ENCODE results near the gene MAP2K5. TPM values are rescaled to one million over a fixed set of nuclear protein-coding genes. Genes with fewer than 3 reads are reported as not detected.

Gene MAP2K5
- total RNA-seq, 1 experiment from 2014 or later: 22.2 TPM

DNA sequence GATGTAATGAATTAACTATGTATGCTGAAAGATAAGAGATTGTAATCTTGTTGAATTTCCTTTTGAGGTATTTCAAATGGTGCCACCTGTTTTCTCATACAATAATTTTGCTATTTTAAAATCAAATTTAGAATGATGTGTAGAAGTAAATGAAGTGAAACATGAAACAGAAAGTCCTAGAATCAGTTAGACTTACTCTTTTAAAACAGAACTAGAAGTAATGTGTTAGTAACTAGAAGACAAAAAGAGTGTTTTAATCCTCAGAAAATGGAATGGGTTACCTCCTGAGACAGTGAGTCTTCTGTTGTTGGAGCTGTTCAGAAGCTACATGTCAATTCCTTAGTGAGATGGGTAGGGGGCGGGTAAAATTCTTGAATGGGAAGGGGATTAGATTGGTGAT lies 8.1 kb upstream of the MAP2K5 start:
- Mint-ChIP-seq H3K4me3 (ENCODE audit: low read depth, unreplicated experiment) (no peak overlapping the region), H3K9me3 (ENCODE audit: low read depth, unreplicated experiment) (no peaks in the 10 kb centered on the region), H3K27ac (ENCODE audit: unreplicated experiment) (no peak overlapping the region), H3K36me3 (ENCODE audit: insufficient read depth, unreplicated experiment) (no peaks in the 10 kb centered on the region), H3K4me1 (ENCODE audit: low read depth, unreplicated experiment) (no peaks in the 10 kb centered on the region), H3K27me3 (ENCODE audit: unreplicated experiment) (no peaks in the 10 kb centered on the region)
- TF ChIP-seq, protein P1, sequence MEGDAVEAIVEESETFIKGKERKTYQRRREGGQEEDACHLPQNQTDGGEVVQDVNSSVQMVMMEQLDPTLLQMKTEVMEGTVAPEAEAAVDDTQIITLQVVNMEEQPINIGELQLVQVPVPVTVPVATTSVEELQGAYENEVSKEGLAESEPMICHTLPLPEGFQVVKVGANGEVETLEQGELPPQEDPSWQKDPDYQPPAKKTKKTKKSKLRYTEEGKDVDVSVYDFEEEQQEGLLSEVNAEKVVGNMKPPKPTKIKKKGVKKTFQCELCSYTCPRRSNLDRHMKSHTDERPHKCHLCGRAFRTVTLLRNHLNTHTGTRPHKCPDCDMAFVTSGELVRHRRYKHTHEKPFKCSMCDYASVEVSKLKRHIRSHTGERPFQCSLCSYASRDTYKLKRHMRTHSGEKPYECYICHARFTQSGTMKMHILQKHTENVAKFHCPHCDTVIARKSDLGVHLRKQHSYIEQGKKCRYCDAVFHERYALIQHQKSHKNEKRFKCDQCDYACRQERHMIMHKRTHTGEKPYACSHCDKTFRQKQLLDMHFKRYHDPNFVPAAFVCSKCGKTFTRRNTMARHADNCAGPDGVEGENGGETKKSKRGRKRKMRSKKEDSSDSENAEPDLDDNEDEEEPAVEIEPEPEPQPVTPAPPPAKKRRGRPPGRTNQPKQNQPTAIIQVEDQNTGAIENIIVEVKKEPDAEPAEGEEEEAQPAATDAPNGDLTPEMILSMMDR (IDR thresholded peaks at IDR 0.05; ENCODE audit: unreplicated experiment): no peak
- intact Hi-C loops (cut with micrococcal nuclease; ENCODE audit: unreplicated experiment): no loop called here
- CTCF ChIA-PET: interaction anchor here (0.5 kb wide), 1 partner anchor 62 kb away, joined by 3 read pairs; no protein-coding TSS in a partner anchor
- DNase-seq: no peak
- BruUV-seq (replicated peaks): no TSS peak

DNA sequence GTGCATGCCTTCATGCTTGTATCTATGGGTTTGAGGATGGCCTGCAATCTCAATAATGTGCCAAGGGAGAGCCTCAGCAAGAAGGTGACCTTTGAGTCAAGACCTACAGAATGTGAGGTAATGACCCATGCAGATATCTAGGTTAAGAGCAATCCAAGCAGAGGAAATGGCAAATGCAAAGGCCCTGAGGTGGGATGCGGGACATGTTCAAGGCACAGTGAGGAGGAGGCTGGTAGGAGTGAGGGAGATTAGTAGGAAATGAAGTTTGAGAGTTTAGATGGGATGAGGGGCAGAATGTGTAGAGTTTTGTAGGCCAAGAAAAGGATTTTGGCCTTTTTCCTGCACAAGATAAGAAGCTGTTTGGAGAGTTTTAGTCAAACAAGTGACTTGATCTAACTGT lies 4.7 kb upstream of the MAP2K5 start:
- no peak overlapping the region for H3K4me3 Mint-ChIP-seq (ENCODE audit: low read depth, unreplicated experiment)
- intact Hi-C loops (cut with micrococcal nuclease; ENCODE audit: unreplicated experiment): loop anchor here (2.0 kb wide), 1 partner anchor 15 kb away; no protein-coding TSS in a partner anchor
- BruUV-seq (replicated peaks): no TSS peak

DNA sequence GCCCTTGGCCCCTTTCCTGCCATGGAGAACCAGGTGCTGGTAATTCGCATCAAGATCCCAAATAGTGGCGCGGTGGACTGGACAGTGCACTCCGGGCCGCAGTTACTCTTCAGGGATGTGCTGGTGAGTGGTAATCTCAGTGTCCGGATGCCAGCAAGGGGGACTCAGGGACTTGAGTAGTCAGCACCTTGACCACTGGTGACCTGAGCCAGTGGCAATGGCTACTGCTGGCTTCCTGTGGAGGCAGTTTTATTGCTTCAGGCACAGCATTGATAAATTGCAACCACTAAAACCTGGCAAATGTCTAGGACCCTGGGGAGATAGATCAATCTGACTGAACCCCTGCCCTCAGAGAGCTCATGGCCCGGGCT lies 830 bp downstream of the MAP2K5 start:
- Mint-ChIP-seq H3K4me3 (ENCODE audit: low read depth, unreplicated experiment) (peak overlapping the region; percentile 99), H3K27me3 (ENCODE audit: unreplicated experiment) (no peaks in the 10 kb centered on the region), H3K4me1 (ENCODE audit: low read depth, unreplicated experiment) (peaks cover 13% of the 10 kb centered on the region), H3K36me3 (ENCODE audit: insufficient read depth, unreplicated experiment) (peaks cover 26% of the 10 kb centered on the region), H3K9me3 (ENCODE audit: low read depth, unreplicated experiment) (no peaks in the 10 kb centered on the region), H3K27ac (ENCODE audit: unreplicated experiment) (peak overlapping the region; percentile 88)
- CTCF ChIA-PET: no interaction called here
- TF ChIP-seq, protein P1 (IDR thresholded peaks at IDR 0.05; ENCODE audit: unreplicated experiment): no peak
- DNase-seq: no peak
- no TSS peak for BruUV-seq (replicated peaks)
- intact Hi-C loops (cut with micrococcal nuclease; ENCODE audit: unreplicated experiment): no loop called here

More for the DNA sequence above, 4.7 kb upstream of the MAP2K5 start:
- TF ChIP-seq, protein P1 (IDR thresholded peaks at IDR 0.05; ENCODE audit: unreplicated experiment): no peak
- Mint-ChIP-seq H3K27ac (ENCODE audit: unreplicated experiment) (no peak overlapping the region), H3K4me1 (ENCODE audit: low read depth, unreplicated experiment) (no peaks in the 10 kb centered on the region), H3K27me3 (ENCODE audit: unreplicated experiment) (no peaks in the 10 kb centered on the region), H3K9me3 (ENCODE audit: low read depth, unreplicated experiment) (no peaks in the 10 kb centered on the region), H3K36me3 (ENCODE audit: insufficient read depth, unreplicated experiment) (peaks cover 16% of the 10 kb centered on the region)
- CTCF ChIA-PET: no interaction called here
- DNase-seq: no peak

DNA sequence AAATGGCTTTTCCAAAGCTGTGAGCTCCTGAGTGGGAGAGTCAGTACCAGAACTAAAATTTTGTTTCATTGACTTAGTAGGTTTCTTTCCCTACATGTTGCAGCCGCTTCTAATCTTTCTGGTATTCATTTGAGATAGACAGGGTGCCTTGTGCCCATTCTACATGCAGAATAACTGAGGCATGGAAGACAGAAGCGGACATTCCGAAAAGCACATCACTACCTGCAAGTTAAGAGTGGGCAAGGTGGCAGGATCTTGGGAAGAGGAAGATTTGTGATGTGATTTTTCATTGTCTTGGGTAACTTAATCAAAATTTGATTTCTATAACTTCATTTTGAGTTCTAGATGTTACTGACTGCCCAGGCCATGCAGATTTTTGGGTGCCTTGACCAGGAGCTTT lies 2.0 kb downstream of the MAP2K5 start:
- no peak overlapping the region for H3K4me3 Mint-ChIP-seq (ENCODE audit: low read depth, unreplicated experiment)
- intact Hi-C loops (cut with micrococcal nuclease; ENCODE audit: unreplicated experiment): no loop called here
- CTCF ChIA-PET: no interaction called here
- H3K27me3 Mint-ChIP-seq (ENCODE audit: unreplicated experiment): no peaks in the 10 kb centered on the region
- H3K36me3 Mint-ChIP-seq (ENCODE audit: insufficient read depth, unreplicated experiment): peaks cover 26% of the 10 kb centered on the region
- BruUV-seq (replicated peaks): no TSS peak
- H3K4me1 Mint-ChIP-seq (ENCODE audit: low read depth, unreplicated experiment): peaks cover 13% of the 10 kb centered on the region
- no peaks in the 10 kb centered on the region for H3K9me3 Mint-ChIP-seq (ENCODE audit: low read depth, unreplicated experiment)
- TF ChIP-seq, protein P1 (IDR thresholded peaks at IDR 0.05; ENCODE audit: unreplicated experiment): no peak
- no peak overlapping the region for H3K27ac Mint-ChIP-seq (ENCODE audit: unreplicated experiment)
- no peak for DNase-seq

Measured in Calu3 (cell line).